ENCODE results near the gene FLRT3. TPM values are rescaled to one million over a fixed set of nuclear protein-coding genes. Genes with fewer than 3 reads are reported as not detected.

FLRT3 gene
- total and polyA plus RNA-seq, 9 of the 15 experiments (the other 6 are each of a cell fraction or from before 2014, with no cell fraction given), result 0.04 TPM; not detected in 8

DNA sequence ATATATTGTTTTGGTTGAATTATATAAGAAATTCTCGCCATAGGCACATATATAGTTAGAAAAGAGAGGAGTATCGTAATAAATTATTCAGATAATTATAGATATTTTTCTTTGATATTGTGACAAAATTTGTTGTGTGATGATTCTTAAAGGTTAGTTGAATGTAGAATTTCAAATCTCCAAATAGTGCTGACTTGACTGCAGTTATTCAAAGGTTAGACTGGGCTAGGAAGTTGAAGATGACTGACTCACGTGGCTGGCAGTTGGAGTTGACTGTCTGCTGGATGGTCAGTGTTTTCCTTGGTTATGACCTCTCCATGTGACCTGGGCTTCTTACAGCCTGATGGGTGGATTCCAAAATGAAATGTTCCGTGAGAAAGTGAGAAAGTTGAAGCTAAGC lies 55.3 kb downstream of the FLRT3 start:
- POLR2A ChIA-PET, result interaction anchor here (0.6 kb wide), 1 partner anchor 95 kb away, joined by 3 read pairs; no protein-coding TSS in a partner anchor
- no peaks in the 10 kb centered on the region for H3K27me3 ChIP-seq (ENCODE audit: control insufficient read depth in 2 of 2, insufficient read depth in 2 of 2, low read length in 2 of 2)
- intact Hi-C loops (cut with micrococcal nuclease) (no loop called here), in situ Hi-C loops (cut with MboI) (no loop called here)
- no peak overlapping the region for H3K9ac ChIP-seq (ENCODE audit: insufficient read depth in 1 of 2, low read depth in 2 of 2, low read length in 2 of 2)
- CTCF ChIA-PET (ENCODE audit: low intra/inter-chr PET ratio), result no interaction called here
- no peak overlapping the region for H2AFZ ChIP-seq (ENCODE audit: low read depth, low read length)
- H3K4me1 ChIP-seq (replicated peaks in 1 of 2; ENCODE audit: control insufficient read depth in 2 of 2, insufficient read depth in 2 of 2, low read length in 2 of 2), result no peaks in the 10 kb centered on the region
- H3K36me3 ChIP-seq (ENCODE audit: control insufficient read depth, insufficient read depth, low read length), result no peaks in the 10 kb centered on the region
- H3K4me2 ChIP-seq (ENCODE audit: insufficient read depth, low read length), result no peak overlapping the region
- 0% methylated on average over 4 of the region's 4 CpGs for WGBS (ENCODE audit: insufficient coverage, low coverage, missing lambda C conversion rate)
- FAIRE-seq (no peak), DNase-seq (ENCODE audit: extremely low read depth in 1 of 4, low spot score in 3 of 4) (no peak), ATAC-seq (no peak)
- no peaks in the 10 kb centered on the region for H3K9me1 ChIP-seq (ENCODE audit: control insufficient read depth, insufficient read depth, low read length)
- H3K9me3 ChIP-seq (replicated peaks; ENCODE audit: control insufficient read depth, insufficient read depth, low read depth, low read length), result no peaks in the 10 kb centered on the region
- no peak overlapping the region for H3K4me3 ChIP-seq
- H3K27ac ChIP-seq (ENCODE audit: extremely low read depth, low read depth, low read length), result no peak overlapping the region
- BruUV-seq (replicated peaks), result no TSS peak
- H4K20me1 ChIP-seq (replicated peaks; ENCODE audit: control insufficient read depth, insufficient read depth, low read length), result no peaks in the 10 kb centered on the region
- TF ChIP-seq ZNF740 (CRISPR knock-in tag; IDR thresholded peaks at IDR 0.05), result no peak
- no peak for TF ChIP-seq ZNF740 (tag; IDR thresholded peaks at IDR 0.05)
- TF ChIP-seq ASH1L (IDR thresholded peaks at IDR 0.05; ENCODE audit: borderline replicate concordance, low read depth, partially characterized antibody), result no peak
- TF ChIP-seq PURB (CRISPR knock-in tag; IDR thresholded peaks at IDR 0.05; ENCODE audit: low read depth), result no peak
- TF ChIP-seq, protein P1, sequence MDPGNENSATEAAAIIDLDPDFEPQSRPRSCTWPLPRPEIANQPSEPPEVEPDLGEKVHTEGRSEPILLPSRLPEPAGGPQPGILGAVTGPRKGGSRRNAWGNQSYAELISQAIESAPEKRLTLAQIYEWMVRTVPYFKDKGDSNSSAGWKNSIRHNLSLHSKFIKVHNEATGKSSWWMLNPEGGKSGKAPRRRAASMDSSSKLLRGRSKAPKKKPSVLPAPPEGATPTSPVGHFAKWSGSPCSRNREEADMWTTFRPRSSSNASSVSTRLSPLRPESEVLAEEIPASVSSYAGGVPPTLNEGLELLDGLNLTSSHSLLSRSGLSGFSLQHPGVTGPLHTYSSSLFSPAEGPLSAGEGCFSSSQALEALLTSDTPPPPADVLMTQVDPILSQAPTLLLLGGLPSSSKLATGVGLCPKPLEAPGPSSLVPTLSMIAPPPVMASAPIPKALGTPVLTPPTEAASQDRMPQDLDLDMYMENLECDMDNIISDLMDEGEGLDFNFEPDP (CRISPR knock-in tag; IDR thresholded peaks at IDR 0.05), result no peak
- no peak for TF ChIP-seq SNIP1 (IDR thresholded peaks at IDR 0.05; ENCODE audit: low read depth)
- no peak for TF ChIP-seq ZNF780A (CRISPR knock-in tag; IDR thresholded peaks at IDR 0.05)
- no peaks in the 10 kb centered on the region for H3K79me2 ChIP-seq (ENCODE audit: control insufficient read depth, insufficient read depth, low read length)

Small RNA genes within 50 kb of the gene (small RNA-seq; reads per million reads assigned to genes)
- not detected for gene RNU6-228P
